ENCODE data around the gene MYH6. TPM values are rescaled to one million over a fixed set of nuclear protein-coding genes. Genes with fewer than 3 reads are reported as not detected.
A peak's percentile ranks its signal among the peaks of the same experiment; 100 is the strongest.

Gene MYH6
- total and polyA plus RNA-seq, 2 of the 13 experiments (the other 11 are each of a cell fraction or from before 2014, with no cell fraction given): 0.01 TPM; not detected in 1

DNA sequence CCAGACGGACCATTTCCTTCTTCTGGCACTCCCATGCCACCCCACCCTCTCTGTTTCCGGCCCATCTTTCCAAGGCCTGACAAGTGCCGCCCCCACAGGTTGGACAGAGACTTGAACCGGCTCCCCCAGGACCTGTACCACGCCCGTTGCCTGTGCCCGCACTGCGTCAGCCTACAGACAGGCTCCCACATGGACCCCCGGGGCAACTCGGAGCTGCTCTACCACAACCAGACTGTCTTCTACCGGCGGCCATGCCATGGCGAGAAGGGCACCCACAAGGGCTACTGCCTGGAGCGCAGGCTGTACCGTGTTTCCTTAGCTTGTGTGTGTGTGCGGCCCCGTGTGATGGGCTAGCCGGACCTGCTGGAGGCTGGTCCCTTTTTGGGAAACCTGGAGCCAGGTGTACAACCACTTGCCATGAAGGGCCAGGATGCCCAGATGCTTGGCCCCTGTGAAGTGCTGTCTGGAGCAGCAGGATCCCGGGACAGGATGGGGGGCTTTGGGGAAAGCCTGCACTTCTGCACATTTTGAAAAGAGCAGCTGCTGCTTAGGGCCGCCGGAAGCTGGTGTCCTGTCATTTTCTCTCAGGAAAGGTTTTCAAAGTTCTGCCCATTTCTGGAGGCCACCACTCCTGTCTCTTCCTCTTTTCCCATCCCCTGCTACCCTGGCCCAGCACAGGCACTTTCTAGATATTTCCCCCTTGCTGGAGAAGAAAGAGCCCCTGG lies 32.4 kb downstream of the MYH6 start:
- CTCF ChIA-PET (ENCODE audit: low intra/inter-chr PET ratio, low total read pairs): interaction anchor here (1.3 kb wide), 1 partner anchor 111 kb away, joined by 4 read pairs; no protein-coding TSS in a partner anchor
- 33% methylated on average over 21 of the region's 21 CpGs for WGBS (ENCODE audit: low lambda C conversion rate)
- intact Hi-C loops (cut with micrococcal nuclease; ENCODE audit: unreplicated experiment): no loop called here
- no peak for TF ChIP-seq KAT2B (IDR thresholded peaks at IDR 0.05; ENCODE audit: borderline replicate concordance, low read depth, low read length)
- TF ChIP-seq ZNF136 (CRISPR knock-in tag; IDR thresholded peaks at IDR 0.05; ENCODE audit: low read depth): no peak
- TF ChIP-seq IRX3 (CRISPR knock-in tag; IDR thresholded peaks at IDR 0.05; ENCODE audit: borderline replicate concordance, low read depth): no peak
- no peak for TF ChIP-seq MATR3 (CRISPR knock-in tag; IDR thresholded peaks at IDR 0.05)
- peak; percentile 45; the same call in 1 of the 2 replicates for TF ChIP-seq ZNF768 (CRISPR knock-in tag; IDR thresholded peaks at IDR 0.05)
- TF ChIP-seq ARHGAP35 (CRISPR knock-in tag; IDR thresholded peaks at IDR 0.05; ENCODE audit: borderline replicate concordance): 0 out of 2 replicates have a peak, but pooled peaks have one; percentile 29
- TF ChIP-seq FOXP1 (IDR thresholded peaks at IDR 0.05): no peak
- TF ChIP-seq FOXP1 (CRISPR knock-in tag; IDR thresholded peaks at IDR 0.05): no peak
- TF ChIP-seq CENPX (CRISPR knock-in tag; IDR thresholded peaks at IDR 0.05): no peak
- TF ChIP-seq KLF12 (CRISPR knock-in tag; IDR thresholded peaks at IDR 0.05; ENCODE audit: borderline replicate concordance): no peak
- TF ChIP-seq, protein P1, sequence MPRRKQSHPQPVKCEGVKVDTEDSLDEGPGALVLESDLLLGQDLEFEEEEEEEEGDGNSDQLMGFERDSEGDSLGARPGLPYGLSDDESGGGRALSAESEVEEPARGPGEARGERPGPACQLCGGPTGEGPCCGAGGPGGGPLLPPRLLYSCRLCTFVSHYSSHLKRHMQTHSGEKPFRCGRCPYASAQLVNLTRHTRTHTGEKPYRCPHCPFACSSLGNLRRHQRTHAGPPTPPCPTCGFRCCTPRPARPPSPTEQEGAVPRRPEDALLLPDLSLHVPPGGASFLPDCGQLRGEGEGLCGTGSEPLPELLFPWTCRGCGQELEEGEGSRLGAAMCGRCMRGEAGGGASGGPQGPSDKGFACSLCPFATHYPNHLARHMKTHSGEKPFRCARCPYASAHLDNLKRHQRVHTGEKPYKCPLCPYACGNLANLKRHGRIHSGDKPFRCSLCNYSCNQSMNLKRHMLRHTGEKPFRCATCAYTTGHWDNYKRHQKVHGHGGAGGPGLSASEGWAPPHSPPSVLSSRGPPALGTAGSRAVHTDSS (CRISPR knock-in tag; conservative IDR thresholded peaks at IDR 0.05): no peak
- no peak for TF ChIP-seq TAF15 (IDR thresholded peaks at IDR 0.05; ENCODE audit: low read depth, low read length, poor library complexity, severe bottlenecking)
- TF ChIP-seq ZNF20 (CRISPR knock-in tag; IDR thresholded peaks at IDR 0.05): no peak
- no peak for TF ChIP-seq ZNF510 (CRISPR knock-in tag; IDR thresholded peaks at IDR 0.05; ENCODE audit: low read depth)
- TF ChIP-seq, protein P2, sequence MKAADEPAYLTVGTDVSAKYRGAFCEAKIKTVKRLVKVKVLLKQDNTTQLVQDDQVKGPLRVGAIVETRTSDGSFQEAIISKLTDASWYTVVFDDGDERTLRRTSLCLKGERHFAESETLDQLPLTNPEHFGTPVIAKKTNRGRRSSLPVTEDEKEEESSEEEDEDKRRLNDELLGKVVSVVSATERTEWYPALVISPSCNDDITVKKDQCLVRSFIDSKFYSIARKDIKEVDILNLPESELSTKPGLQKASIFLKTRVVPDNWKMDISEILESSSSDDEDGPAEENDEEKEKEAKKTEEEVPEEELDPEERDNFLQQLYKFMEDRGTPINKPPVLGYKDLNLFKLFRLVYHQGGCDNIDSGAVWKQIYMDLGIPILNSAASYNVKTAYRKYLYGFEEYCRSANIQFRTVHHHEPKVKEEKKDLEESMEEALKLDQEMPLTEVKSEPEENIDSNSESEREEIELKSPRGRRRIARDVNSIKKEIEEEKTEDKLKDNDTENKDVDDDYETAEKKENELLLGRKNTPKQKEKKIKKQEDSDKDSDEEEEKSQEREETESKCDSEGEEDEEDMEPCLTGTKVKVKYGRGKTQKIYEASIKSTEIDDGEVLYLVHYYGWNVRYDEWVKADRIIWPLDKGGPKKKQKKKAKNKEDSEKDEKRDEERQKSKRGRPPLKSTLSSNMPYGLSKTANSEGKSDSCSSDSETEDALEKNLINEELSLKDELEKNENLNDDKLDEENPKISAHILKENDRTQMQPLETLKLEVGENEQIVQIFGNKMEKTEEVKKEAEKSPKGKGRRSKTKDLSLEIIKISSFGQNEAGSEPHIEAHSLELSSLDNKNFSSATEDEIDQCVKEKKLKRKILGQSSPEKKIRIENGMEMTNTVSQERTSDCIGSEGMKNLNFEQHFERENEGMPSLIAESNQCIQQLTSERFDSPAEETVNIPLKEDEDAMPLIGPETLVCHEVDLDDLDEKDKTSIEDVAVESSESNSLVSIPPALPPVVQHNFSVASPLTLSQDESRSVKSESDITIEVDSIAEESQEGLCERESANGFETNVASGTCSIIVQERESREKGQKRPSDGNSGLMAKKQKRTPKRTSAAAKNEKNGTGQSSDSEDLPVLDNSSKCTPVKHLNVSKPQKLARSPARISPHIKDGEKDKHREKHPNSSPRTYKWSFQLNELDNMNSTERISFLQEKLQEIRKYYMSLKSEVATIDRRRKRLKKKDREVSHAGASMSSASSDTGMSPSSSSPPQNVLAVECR (CRISPR knock-in tag; IDR thresholded peaks at IDR 0.05; ENCODE audit: borderline replicate concordance): no peak
- TF ChIP-seq ZNF577 (CRISPR knock-in tag; IDR thresholded peaks at IDR 0.05; ENCODE audit: borderline replicate concordance, low read depth): no peak

More for the DNA sequence above, 32.4 kb downstream of the MYH6 start:
- in situ Hi-C loops (cut with HindIII; ENCODE audit: extremely low pct_ligation_motif_present, low pct_unique_long_range_greater_than_20kb): loop anchor here (5.0 kb wide), 2 partner anchors 48 to 113 kb away; no protein-coding TSS in a partner anchor
- ATAC-seq (no peak), DNase-seq (ENCODE audit: low spot score) (no peak), FAIRE-seq (no peak)
- Histone ChIP-seq H4K20me1 (ENCODE audit: insufficient read depth, low read length) (no peaks in the 10 kb centered on the region), H3K4me3 (replicated peaks in 1 of 3; ENCODE audit: insufficient read depth in 1 of 3, low read depth in 2 of 3, low read length in 3 of 3) (no peak overlapping the region), H3K27ac (ENCODE audit: extremely low read length, insufficient read depth, low read length) (no peak overlapping the region), H2AFZ (ENCODE audit: low read length) (no peak overlapping the region), H3K27me3 (ENCODE audit: control insufficient read depth in 1 of 2, insufficient read depth in 2 of 2, low read length in 2 of 2) (peaks cover 32 to 87% of the 10 kb centered on the region in 2 experiments), H3K79me2 (ENCODE audit: insufficient read depth, low read length) (no peaks in the 10 kb centered on the region), H3K4me2 (ENCODE audit: low read depth, low read length) (no peak overlapping the region), H3K9ac (ENCODE audit: insufficient read depth, low read depth, low read length) (no peak overlapping the region), H3K36me3 (replicated peaks in 1 of 2; ENCODE audit: control insufficient read depth in 1 of 2, insufficient read depth in 2 of 2, low read length in 2 of 2) (no peaks in the 10 kb centered on the region), H3K9me3 (ENCODE audit: low read length) (no peaks in the 10 kb centered on the region), H3K4me1 (ENCODE audit: insufficient read depth, low read length) (no peaks in the 10 kb centered on the region)
- BruUV-seq (replicated peaks): no TSS peak
- POLR2A ChIA-PET: no interaction called here
